ENCODE data around the gene IFNA4. TPM values are rescaled to one million over a fixed set of nuclear protein-coding genes. Genes with fewer than 3 reads are reported as not detected.
"Not testable (repeated sequence)": the region's sequence is repeated elsewhere in the genome, so short reads cannot be mapped to it uniquely, and the experiment has no call there.

The IFNA4 gene
- total RNA-seq: not detected

DNA sequence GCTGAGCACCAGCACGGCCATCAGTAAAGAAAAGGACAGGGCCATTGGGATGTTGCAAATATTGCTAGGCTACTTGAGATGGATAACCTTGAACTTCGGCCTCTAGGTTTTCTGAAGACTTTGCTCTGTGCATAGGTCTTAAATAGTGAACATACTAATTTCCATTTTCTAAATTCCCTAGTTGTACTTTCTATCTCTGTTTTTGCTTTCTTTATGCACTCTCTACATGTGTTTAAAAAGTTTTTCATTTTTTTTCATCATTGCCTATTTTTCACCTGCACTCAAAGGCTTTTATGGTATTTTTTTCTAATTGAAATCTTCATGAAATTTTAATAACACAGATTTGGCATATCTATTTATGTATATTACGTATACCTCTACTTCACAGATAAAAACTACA is at the start of gene IFNA4:
IFNA4 (minus strand) TSS at position 101 of the 400 bp plus-strand sequence; CDS start at position 45, 56 bp downstream.
- H3K27me3 Mint-ChIP-seq; intact Hi-C loops (cut with micrococcal nuclease); POLR2A ChIA-PET; H3K4me3 Mint-ChIP-seq; H3K27ac Mint-ChIP-seq; DNase-seq; H3K9me3 Mint-ChIP-seq; H3K36me3 Mint-ChIP-seq; H3K4me1 Mint-ChIP-seq (ENCODE audit: low read depth); CTCF ChIA-PET: not testable (repeated sequence)

DNA sequence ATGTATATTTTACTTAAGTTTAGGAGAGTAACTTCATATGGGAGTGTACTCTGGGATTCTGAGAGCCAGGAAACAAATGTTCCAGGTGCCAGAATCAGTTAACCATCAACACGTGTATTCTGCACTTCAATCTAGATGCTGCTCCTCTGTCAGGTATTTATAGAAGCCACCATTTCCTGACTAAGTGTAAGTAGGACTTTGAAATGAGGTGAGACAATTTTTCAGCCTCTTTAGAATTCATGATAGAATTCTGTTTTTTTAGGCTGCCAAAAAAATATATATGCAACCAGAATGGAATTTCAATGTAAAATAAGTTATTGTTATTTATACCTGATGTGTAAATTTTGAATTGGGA is 49.0 kb upstream of the IFNA4 start:
- CTCF ChIA-PET: interaction anchor here (0.6 to 2.7 kb wide), 20 partner anchors 9 to 741 kb away, joined by 3 to 13 read pairs (median 5); no protein-coding TSS in a partner anchor
- not testable (repeated sequence) for H3K27ac Mint-ChIP-seq; DNase-seq; H3K4me1 Mint-ChIP-seq (ENCODE audit: low read depth); H3K4me3 Mint-ChIP-seq; H3K27me3 Mint-ChIP-seq; H3K36me3 Mint-ChIP-seq; H3K9me3 Mint-ChIP-seq
- POLR2A ChIA-PET: interaction anchor here (0.6 kb wide), 1 partner anchor 978 kb away, joined by 3 read pairs; no protein-coding TSS in a partner anchor
- intact Hi-C loops (cut with micrococcal nuclease): loop anchor here (10.0 kb wide), 1 partner anchor 158 kb away; no protein-coding TSS in a partner anchor

DNA sequence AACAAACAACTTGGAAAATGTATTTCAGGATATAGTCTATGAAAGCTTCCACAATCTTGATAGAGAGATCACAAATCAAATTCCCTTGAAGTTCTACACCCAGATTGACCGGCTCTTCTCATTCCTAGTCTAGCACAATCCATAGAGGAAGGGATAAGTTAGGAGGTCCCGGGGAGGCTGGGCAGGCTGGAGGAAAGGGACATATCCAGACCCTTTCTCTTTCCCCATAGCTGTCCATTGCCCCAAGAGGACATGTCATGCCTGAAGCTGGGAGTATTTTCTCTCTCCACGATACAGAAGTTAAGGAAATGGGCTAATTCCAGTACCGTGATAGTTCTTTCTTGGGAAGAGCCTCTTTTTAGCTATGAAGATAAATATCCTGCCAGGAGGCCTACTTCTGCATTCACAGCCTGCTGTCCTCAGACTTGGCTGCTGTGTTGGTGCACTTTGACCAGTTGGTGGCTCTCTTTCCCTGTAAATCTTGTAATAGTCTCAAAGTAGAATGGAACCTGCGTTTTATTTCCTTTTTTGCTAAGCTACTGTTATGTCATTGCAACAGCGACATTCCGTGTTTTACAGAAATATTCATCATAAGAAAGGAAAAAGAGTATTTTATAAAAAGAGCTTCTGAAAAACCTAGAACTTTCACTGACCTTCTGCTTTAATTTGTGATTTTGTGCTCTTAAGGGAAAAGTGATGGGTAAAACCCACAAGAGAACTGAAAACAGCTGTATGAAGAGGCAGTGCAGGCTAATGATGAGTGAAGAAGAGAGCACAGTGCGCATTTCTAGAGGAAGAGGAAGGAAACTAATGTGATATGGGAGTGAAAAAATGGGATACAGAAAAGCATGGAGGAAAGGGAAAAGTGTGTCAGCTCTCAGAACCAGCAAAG is 48.3 kb upstream of the IFNA4 start:
- CTCF ChIA-PET: interaction anchor here (0.6 to 2.7 kb wide), 21 partner anchors 10 to 741 kb away, joined by 3 to 13 read pairs (median 5); no protein-coding TSS in a partner anchor
- peak; percentile 33 for DNase-seq
- H3K36me3 Mint-ChIP-seq; H3K4me1 Mint-ChIP-seq (ENCODE audit: low read depth); H3K27ac Mint-ChIP-seq; H3K9me3 Mint-ChIP-seq; H3K27me3 Mint-ChIP-seq; H3K4me3 Mint-ChIP-seq: not testable (repeated sequence)
- POLR2A ChIA-PET: interaction anchor here (0.6 kb wide), 1 partner anchor 979 kb away, joined by 3 read pairs; no protein-coding TSS in a partner anchor
- intact Hi-C loops (cut with micrococcal nuclease): loop anchor here (1.0 to 10.0 kb wide), 2 partner anchors 159 to 554 kb away; no protein-coding TSS in a partner anchor

DNA sequence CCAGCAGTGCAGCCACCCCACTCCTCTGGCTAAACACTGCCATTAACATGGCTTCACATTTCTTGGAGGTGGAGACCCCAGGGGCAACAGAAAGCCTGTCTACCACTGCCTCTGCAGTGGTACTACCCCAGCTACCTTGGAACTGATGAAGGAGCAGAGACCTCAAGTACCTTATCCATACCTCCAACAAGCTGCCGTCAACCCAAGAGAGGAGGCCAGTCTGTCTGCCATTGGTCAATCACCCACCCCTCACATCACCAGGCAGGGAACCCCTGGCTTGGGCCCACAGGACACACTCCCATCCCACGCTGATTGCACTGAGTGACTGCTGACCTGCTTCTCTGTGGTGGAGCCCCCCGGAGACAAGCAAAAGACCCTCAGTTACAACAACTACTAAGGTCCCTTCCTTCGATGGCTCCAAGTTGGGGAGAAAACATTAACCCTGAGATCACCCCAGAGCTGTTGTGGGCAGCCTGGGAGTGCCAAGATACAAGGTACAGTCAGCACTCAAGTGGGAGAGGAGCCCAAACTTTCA is 46.8 kb upstream of the IFNA4 start:
- Mint-ChIP-seq H3K27me3 (peaks cover 2% of the 10 kb centered on the region), H3K36me3 (no peaks in the 10 kb centered on the region), H3K9me3 (no peaks in the 10 kb centered on the region), H3K27ac (no peak overlapping the region), H3K4me3 (no peak overlapping the region), H3K4me1 (ENCODE audit: low read depth) (peaks cover 9% of the 10 kb centered on the region)
- intact Hi-C loops (cut with micrococcal nuclease): loop anchor here (10.0 kb wide), 1 partner anchor 161 kb away; no protein-coding TSS in a partner anchor
- CTCF ChIA-PET: interaction anchor here (0.6 to 2.7 kb wide), 4 partner anchors 18 to 162 kb away, joined by 3 to 13 read pairs (median 8); no protein-coding TSS in a partner anchor
- POLR2A ChIA-PET: no interaction called here
- no peak for DNase-seq

DNA sequence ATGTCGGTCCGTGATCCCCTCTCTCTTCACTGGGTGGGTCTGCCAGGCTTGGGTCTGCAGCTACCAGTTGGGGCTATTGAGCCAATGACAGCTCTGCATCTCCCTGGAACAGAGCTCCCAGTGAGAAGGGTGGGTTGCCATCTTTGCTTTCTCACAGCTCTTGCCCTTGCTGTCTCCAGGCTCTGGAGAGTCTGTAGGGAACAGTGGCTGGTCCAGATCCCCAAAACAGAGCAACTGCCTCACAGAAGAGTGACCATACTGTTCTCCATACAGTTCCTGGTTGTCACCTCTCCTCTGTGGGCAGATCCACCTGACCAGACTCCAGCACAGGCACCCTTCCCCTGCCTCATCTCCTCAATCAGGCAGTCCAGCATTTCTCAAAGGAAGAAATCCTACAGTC is 45.9 kb upstream of the IFNA4 start:
- POLR2A ChIA-PET: no interaction called here
- Mint-ChIP-seq H3K27me3 (peaks cover 1% of the 10 kb centered on the region), H3K4me3 (no peak overlapping the region), H3K27ac (no peak overlapping the region), H3K4me1 (ENCODE audit: low read depth) (peaks cover 9% of the 10 kb centered on the region), H3K9me3 (no peaks in the 10 kb centered on the region), H3K36me3 (no peaks in the 10 kb centered on the region)
- DNase-seq: no peak
- intact Hi-C loops (cut with micrococcal nuclease): loop anchor here (10.0 kb wide), 1 partner anchor 162 kb away; no protein-coding TSS in a partner anchor
- CTCF ChIA-PET: interaction anchor here (0.8 kb wide), 1 partner anchor 556 kb away, joined by 3 read pairs; no protein-coding TSS in a partner anchor

DNA sequence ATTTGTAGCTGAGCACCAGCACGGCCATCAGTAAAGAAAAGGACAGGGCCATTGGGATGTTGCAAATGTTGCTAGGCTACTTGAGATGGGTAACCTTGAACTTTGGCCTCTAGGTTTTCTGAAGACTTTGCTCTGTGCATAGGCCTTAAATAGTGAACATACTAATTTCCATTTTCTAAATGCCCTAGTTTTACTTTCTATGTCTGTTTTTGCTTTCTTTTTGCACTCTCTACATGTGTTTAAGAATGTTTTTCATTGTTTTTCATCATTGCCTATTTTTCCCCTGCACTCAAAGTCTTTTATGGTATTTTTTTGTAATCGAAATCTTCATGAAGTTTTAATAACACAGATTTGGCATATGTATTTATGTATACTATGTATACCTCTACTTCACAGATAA is 40.7 kb upstream of the IFNA4 start, which contains the start of gene IFNA17:
IFNA17 (minus strand) TSS at position 101 of the 400 bp plus-strand sequence; CDS start at position 52, 49 bp downstream.
- H3K9me3 Mint-ChIP-seq: no peaks in the 10 kb centered on the region
- ChIA-PET CTCF (no interaction called here), POLR2A (no interaction called here)
- H3K4me3 Mint-ChIP-seq: no peak within 1 kb of the TSS
- no peaks in the 10 kb centered on the region for H3K4me1 Mint-ChIP-seq (ENCODE audit: low read depth)
- H3K36me3 Mint-ChIP-seq: no peaks in the 10 kb centered on the region
- intact Hi-C loops (cut with micrococcal nuclease): no loop called here
- no peak for DNase-seq
- H3K27me3 Mint-ChIP-seq: peaks cover 2% of the 10 kb centered on the region
- no peak within 1 kb of the TSS for H3K27ac Mint-ChIP-seq

DNA sequence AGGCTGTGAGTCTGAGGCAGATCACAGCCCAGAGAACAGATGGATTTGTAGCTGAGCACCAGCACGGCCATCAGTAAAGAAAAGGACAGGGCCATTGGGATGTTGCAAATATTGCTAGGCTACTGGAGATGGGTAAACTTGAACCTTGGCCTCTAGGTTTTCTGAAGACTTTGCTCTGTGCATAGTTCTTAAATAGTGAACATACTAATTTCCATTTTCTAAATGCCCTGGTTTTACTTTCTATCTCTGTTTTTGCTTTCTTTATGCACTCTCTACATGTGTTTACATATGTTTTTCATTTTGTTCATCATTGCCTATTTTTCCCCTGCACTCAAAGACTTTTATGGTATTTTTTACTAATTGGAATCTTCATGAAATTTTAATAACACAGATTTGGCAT is 29.8 kb upstream of the IFNA4 start, which contains the start of gene IFNA16:
IFNA16 (minus strand) TSS at position 101 of the 400 bp plus-strand sequence; CDS start at position 95, 6 bp downstream.
- H3K36me3 Mint-ChIP-seq; intact Hi-C loops (cut with micrococcal nuclease); POLR2A ChIA-PET; H3K27ac Mint-ChIP-seq; H3K4me1 Mint-ChIP-seq (ENCODE audit: low read depth); H3K4me3 Mint-ChIP-seq; H3K9me3 Mint-ChIP-seq; DNase-seq: not testable (repeated sequence)
- CTCF ChIA-PET: interaction anchor here (1.0 to 1.1 kb wide), 2 partner anchors 22 to 36 kb away, joined by 3 to 5 read pairs; no protein-coding TSS in a partner anchor
- peaks cover 25% of the 10 kb centered on the region for H3K27me3 Mint-ChIP-seq

DNA sequence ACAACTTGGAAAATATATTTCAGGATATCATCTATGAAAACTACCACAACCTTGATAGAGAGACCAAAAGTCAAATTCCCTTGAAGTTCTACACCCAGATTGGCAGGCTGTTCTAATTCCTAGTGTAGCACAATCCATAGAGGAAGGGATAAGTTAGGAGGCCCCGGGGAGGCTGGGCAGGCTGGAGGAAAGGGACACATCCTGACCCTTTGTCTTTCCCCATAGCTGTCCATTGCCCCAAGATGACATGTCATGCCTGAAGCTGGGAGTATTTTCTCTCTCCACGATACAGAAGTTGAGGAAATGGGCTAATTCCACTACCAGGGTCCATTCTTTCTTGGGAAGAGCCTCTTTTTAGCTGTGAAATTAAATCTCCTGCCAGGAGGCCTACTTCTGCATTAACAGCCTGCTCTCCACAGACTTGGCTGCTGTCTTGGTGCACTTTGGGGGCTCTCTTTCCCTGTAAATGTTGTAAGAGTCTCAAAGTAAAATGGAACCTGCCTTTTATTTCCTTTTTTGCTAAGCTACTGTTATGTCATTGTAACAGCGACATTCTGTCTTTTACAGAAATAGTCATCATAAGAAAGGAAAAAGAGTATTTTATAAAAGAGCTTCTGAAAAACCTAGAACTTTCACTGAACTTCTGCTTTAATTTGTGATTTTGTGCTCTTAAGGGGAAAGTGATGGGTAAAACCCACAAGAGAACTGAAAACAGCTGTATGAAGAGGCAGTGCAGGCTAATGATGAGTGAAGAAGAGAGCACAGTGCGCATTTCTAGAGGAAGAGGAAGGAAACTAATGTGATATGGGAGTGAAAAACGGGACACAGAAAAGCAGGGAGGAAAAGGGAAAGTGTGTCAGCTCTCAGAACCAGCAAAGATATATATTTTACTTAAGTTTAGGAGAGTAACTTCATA is 26.3 kb upstream of the IFNA4 start:
- H3K27me3 Mint-ChIP-seq: peaks cover 15% of the 10 kb centered on the region
- H3K27ac Mint-ChIP-seq; H3K4me1 Mint-ChIP-seq (ENCODE audit: low read depth); intact Hi-C loops (cut with micrococcal nuclease); H3K9me3 Mint-ChIP-seq; H3K36me3 Mint-ChIP-seq; DNase-seq; POLR2A ChIA-PET; H3K4me3 Mint-ChIP-seq: not testable (repeated sequence)
- CTCF ChIA-PET: interaction anchor here (0.6 to 2.1 kb wide), 12 partner anchors 9 to 577 kb away, joined by 3 to 8 read pairs (median 3); no protein-coding TSS in a partner anchor

DNA sequence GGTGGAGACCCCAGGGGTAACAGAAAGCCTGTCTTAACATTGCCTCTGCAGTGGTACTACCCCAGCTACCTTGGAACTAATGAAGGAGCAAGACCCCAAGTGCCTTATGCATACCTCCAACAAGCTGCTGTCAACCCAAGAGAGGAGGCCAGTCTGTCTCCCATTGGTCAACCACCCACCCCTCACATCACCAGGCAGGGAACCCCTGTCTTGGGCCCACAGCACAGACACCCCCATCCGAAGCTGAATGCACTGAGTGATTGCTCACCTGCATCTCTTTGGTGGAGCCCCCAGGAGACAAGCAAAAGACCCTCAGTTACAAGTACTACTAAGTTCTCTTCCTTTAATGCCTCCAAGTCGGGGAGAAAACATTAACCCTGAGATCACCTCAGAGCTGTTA is 24.8 kb upstream of the IFNA4 start:
- intact Hi-C loops (cut with micrococcal nuclease); H3K27ac Mint-ChIP-seq; DNase-seq; POLR2A ChIA-PET; H3K9me3 Mint-ChIP-seq; H3K36me3 Mint-ChIP-seq; H3K4me3 Mint-ChIP-seq; H3K4me1 Mint-ChIP-seq (ENCODE audit: low read depth): not testable (repeated sequence)
- H3K27me3 Mint-ChIP-seq: peaks cover 11% of the 10 kb centered on the region
- CTCF ChIA-PET: interaction anchor here (0.8 to 1.9 kb wide), 3 partner anchors 17 to 222 kb away, joined by 3 to 8 read pairs (median 4); no protein-coding TSS in a partner anchor

DNA sequence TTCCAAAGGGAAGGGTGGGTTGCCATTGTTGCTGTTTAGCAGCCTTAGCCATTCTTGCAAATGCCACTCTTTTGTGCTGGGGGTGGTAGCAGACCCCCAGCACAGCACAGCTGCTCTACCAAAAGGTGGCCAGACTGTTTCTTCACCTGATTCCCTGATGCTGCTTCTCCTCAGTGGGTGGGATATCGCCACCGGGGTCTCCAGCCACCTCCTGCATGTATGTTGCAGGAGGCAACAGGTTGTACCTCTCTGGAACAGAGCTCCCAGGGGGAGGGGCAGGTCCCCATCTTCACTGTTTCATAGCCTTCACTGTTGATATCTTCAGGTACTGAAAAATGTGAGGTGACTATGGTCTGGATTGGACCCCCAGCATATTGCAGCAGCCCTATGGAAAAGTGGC is 23.4 kb upstream of the IFNA4 start:
- CTCF ChIA-PET: interaction anchor here (0.9 kb wide), 1 partner anchor 15 kb away, joined by 3 read pairs; no protein-coding TSS in a partner anchor
- H3K27ac Mint-ChIP-seq; H3K4me3 Mint-ChIP-seq; intact Hi-C loops (cut with micrococcal nuclease); H3K27me3 Mint-ChIP-seq; H3K36me3 Mint-ChIP-seq; H3K9me3 Mint-ChIP-seq; H3K4me1 Mint-ChIP-seq (ENCODE audit: low read depth); POLR2A ChIA-PET; DNase-seq: not testable (repeated sequence)

DNA sequence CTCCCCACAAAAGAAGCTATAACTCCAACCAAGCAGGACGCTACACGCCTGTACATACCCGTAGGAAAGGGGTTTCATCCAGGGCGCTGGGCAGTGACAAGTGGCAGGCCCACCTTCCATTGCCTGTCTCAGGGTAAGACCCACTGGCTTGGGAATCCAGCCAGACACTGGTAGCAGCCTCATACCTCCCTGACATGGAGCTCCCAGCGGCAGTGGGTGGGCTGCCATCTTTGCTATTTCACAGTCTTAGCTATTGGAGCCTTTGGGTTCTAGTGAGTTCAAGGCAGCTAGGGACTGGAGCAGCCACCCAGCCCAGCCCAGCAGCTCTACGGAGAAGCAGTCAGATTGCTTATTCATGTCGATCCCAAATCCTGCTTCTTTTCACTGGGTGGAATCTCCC is 22.9 kb upstream of the IFNA4 start:
- Mint-ChIP-seq H3K9me3 (no peaks in the 10 kb centered on the region), H3K4me3 (no peak overlapping the region), H3K4me1 (ENCODE audit: low read depth) (peaks cover 3% of the 10 kb centered on the region), H3K27ac (no peak overlapping the region), H3K27me3 (peaks cover 9% of the 10 kb centered on the region), H3K36me3 (no peaks in the 10 kb centered on the region)
- POLR2A ChIA-PET: no interaction called here
- intact Hi-C loops (cut with micrococcal nuclease): no loop called here
- DNase-seq: no peak
- CTCF ChIA-PET: interaction anchor here (0.9 kb wide), 1 partner anchor 15 kb away, joined by 3 read pairs; no protein-coding TSS in a partner anchor
